Measurements from ENCODE around the gene CPNE5.
A peak's percentile ranks its signal among the peaks of the same experiment; 100 is the strongest.

Gene CPNE5

DNA sequence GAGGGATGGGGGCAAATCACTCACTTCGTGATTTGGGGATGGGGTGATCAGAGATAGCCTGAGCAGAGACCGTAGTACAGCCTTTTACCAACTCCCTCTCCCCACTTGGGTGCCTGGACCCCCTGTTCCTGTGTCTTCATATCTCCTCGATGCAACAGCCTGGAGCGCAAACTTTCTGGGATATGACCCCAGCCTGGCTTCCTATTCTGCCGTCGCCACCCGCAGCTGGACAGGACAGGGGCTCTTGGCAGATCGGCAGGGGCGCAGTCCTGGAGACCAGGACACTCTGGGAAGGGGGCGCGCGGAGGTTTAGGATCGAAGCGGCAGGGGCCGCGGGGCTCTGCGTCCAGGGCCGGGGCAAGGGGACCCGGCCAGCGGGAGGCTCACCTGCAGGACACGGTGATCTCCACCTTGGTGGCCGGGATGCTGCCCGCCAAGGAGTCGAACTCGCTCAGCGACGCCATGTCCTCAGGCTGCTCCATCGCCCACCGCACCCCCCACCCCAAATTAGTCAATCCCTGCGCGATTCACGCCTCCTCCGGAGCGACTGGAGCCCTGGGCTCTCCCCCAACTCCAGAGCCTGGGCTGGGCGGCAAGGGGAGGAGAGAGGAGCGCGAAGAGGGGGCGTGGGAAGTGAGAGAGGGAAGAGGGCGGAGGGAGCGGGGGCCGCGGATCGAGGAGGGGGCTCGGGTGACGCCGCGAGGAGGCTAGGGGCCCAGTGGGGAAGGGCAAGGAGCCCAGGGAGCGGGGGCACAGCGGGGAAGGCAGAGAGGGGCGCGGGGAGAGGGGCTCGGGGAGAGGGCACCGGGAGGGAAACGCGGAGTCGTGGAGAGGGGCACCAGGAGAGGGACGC lies at the start of gene CPNE5:
Gene CPNE5 (minus strand): TSS at position 549 of the 853 bp plus-strand sequence. CDS start 67 bp downstream, at position 482.
- no peak for DNase-seq (ENCODE audit: low read depth in 2 of 2)

DNA sequence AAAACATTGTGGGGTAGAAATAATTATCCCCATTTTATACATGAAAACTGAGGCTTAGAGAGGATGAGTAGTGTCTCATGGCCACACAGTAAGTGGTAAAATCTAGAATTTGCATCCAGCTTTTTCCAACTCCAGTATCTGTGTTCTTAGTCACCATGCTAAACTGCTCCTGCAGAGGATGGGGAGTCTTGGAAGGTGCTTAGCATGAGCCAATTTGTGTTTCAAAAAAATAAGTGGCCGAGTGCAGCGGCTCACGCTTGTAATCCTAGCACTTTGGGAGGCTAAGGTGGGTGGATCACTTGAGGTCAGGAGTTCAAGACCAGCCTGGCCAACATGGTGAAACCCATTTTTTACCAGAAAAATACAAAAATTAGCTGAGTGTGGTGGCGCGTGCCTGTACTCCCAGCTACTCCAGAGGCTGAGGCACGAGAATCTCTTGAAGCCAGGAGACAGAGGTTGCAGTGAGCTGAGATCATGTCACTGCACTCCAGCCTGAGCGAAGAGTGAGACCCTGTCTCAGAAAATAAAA lies 48.9 kb upstream of the CPNE5 start:
- DNase-seq (ENCODE audit: low read depth in 2 of 2): no peak

DNA sequence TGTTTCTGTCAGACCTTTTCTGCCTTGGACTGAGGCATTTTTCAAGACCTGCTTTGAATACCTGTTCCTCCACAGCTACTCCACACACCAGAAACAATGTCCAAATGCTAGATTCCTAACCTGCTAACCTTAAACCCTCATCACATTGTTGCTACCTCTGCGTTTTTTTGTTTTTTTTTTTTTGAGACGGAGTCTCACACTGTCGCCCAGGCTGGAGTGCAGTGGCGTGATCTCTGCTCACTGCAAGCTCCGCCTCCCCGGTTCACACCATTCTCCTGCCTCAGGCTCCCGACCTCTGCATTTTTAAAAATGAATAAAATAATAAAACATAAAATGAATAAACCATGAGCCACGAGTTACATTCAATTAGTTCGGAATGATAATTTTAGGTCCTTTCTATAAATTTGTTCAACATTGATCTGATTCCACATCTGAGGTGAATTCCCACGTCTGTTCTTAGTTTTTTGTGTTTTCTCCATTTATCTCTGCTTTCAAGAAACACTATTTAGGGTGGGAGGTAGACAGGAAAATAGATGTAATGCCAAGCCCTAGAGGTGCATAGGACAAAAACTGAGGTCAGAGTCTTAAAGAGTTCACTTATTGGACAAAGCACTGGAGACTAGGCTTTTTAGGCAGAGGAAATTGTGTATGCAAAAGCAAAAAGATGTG lies 47.8 kb upstream of the CPNE5 start:
- DNase-seq (ENCODE audit: low read depth in 2 of 2): no peak

DNA sequence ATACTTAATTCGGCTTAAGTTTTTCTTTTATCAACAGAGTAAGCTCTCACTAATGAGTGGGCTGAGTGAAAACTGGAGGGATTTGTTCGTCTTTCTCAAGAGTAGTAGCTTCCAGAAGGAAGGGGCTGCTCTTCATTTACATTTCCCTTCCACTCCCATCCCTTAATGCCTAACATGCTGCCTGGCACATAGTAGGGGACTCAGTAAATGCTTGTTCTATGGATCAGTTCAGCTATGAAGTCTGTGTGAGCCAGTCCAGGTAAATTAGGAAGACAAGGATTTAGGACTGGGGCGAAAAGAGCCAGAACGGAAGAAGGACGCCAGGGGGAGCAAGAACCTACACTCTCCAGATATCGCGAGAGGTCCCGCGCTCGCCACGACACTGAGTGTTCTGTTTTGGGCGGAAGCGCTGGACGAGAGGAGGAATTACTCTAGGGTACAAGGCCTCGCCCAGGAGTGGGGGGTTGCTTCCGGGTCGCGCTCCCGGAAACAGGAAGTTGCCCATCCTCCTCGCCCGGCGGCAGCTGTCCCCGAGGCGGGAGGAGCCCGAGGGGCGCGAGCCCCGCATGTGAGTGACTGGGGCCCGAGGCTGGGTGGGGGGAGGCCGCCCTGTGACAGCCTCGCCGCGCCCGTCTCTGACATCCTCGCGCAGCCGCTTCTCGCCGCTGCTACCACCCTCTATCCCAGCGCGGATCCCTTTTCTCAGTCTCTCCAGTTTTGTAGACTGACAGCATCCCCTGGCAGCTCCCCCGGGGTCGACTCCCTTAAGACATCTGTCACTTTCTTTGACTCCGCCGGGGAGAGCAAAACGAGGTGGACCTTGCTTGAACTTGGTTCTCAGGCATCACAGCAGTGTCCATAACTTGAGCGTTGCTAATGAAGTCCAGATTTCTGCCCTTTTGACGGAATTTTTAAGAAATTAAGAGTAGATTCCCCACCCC lies 46.5 kb upstream of the CPNE5 start, which contains the start of gene C6orf89:
Gene C6orf89 (plus strand): TSS at position 492 of the 941 bp plus-strand sequence. CDS start 13,493 bp downstream, outside the sequence.
- DNase-seq (ENCODE audit: low read depth in 2 of 2): peak; percentile 89 to 95

DNA sequence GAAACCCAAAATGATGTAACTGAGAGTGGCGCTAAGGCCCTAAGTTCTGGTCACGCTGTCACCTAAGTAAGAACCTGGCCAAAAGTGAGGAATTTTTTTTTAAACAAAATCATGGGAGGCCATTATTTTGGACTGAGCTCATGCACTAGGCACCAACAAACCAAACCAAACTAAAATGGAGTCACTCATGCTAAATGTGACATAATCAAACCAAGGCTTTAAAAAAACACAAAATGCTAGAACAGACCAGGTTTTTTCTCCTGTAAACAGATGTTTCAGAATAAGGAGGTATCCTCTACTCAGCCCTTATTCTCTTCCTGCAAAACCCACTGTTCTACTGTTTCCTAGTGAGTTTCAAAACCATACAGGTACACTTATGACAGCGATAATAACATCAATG lies 45.4 kb upstream of the CPNE5 start:
- no peak for DNase-seq (ENCODE audit: low read depth in 2 of 2)

DNA sequence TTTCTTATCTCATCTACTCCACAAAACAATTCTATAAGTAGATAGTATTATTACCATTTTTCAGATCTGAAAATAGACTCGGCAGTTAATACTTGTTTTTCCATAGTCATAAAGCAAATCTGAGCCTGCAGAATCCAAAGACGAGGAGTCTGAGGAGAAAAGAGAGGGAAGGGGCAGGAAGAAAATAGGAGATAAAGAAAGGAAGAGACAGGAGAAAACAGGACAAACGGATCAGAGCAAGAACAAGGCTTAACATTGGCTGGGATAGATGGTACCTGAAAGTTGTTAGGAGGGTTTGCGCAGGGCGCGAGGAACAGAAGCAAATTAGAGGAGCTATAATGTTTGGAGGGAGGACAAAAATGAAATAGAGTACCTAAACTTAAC lies 36.0 kb upstream of the CPNE5 start:
- no peak for DNase-seq (ENCODE audit: low read depth in 2 of 2)

DNA sequence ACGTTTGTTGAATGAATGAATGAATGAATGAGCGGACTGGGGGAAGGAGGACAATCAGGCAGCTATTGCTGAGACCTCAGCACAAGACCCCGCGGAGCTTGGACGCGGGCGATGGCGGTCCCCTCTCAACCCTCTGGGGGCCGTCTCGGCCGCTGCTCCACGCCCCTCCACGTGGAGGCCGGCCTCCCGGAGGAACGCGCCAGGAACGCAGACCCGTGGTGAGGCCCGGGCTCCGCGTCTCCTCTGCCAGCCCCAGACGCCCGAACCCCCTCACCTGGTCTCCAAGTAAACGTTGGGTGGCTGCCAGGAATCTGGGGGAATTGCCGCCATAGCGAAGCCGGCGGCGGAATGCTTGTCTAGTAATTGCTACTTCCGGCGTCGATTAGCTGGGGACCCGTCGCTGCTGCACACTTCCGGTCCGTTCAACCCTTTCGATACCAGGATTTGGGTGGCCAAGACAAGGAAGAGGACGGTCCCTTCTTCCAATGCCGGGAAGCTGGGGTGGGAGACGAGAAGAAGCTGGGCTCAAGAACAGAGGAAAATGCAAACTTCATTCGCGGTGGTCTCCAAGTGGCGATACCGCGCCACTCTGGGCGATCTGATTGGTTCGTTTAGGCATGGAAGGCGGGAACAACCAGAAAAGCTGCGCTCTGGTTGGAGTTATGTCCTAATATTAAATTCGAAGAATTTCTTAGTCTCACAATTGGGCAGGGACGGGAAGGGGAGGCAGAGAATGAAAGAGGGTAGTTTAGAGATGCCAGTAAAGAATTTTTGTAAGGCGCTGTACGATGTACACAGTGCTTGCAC lies 35.4 kb upstream of the CPNE5 start, which contains the start of gene PPIL1:
Gene PPIL1 (minus strand): TSS at position 361 of the 807 bp plus-strand sequence. CDS start 31 bp downstream, at position 330.
- peak; percentile 72 to 76 for DNase-seq (ENCODE audit: low read depth in 2 of 2)

DNA sequence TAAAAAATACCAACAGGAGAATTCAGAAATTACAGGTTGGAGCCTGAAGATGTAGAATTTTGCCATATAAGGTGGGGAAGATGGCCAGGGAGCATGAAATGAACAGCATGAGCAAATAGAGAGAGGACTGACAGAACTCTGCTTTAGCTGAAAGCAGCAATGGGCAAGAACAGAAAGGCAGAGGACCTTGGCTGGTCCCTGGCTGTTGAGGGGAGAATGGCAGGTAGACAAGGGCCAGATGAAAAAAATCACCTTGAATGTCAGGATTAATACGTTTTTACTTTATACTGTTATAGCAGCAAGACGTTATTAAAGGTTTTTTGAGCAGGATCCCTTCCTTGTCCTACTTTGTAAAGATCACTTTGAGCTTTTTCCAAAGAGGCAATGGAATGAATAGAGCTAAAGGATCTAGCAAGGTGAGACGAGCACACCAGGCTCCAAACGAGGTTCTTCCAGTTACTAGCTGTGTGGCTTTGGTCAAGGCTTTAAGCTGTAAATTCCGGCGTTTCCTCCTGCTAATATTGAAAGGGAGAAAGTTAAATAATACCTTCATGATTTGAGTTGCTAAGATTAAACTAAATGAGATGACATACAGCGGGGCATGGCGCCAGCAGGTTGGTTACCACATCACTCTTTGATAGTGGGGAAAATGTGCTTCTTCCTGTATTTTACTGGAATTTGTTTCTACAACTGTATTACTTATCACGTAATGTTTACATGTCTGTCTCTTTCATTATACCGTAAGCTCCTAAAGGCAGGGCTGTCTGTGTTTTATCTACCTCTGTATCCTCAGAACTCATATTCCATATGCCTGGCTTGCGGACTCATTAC lies 34.6 kb upstream of the CPNE5 start:
- DNase-seq (ENCODE audit: low read depth in 2 of 2): no peak

DNA sequence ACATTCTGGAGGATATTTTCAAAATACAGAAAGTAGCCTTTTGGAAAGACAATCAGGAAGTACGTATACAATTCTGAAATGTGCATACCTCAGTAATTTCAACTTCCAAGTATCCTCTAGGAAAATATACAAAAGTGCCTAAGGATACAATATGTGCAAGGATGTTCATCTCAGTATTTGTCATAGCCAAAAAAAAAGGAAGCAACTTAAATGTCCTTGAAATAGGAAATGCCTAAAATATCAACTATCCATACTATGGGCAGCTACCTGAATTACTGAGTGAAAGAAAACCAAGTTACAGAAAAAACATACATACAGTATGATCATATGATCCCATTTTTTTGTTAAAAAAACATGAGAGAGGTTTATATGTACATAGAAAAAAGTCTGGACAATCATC lies 33.9 kb upstream of the CPNE5 start:
- no peak for DNase-seq (ENCODE audit: low read depth in 2 of 2)

DNA sequence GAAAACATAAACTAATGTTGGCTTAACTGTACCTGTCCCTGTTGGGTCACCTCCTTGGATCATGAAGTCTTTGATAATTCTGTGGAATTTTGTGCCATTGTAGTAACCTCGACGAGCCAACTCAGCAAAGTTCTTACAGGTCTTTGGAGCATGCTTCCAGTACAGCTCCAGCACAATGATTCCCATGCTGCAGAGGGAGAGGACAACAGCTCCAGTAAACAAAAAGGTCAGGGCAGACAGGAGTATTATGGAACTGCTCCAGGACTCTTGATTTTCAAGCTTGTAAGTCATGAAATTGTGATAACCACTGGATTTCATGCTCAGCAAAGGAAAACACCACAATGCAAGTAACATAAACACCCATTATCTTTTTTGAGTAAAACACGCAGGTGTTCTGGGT lies 32.4 kb upstream of the CPNE5 start:
- DNase-seq (ENCODE audit: low read depth in 2 of 2): no peak

DNA sequence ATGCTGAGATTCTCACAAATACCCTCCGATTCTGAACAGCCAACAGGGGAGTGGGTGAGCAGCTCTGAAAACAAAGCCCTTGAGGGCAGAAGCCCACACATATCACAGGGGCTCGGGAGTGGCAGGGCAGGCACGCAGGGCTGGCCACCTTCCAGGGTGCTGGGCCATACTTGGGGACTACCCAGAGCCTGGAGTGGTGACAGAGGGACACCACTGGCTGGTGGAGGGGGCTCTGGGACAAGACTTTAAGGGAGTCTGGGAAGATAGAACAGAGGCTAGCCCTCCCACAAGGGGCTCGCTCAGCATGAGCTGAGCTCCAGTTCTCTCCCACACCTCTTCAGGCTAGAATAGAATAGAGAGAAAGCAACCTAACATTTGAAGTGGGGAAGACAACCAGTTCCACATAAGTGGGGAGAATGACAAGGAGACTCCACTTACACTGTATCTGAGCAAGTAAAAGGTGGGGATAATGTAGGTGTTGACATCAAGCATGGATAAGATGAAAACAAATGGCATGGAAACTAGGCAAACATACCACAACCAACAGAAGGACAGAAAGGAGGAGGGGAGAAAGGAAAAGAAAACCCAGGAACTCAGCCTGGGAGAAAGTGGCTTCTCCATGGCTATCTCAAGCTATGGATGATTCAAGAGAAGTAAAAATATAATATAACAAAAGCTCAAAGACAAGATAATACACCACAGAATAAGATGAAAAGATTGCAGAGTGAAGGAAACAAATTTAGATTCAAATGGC lies 28.4 kb upstream of the CPNE5 start:
- DNase-seq (ENCODE audit: low read depth in 2 of 2): no peak

DNA sequence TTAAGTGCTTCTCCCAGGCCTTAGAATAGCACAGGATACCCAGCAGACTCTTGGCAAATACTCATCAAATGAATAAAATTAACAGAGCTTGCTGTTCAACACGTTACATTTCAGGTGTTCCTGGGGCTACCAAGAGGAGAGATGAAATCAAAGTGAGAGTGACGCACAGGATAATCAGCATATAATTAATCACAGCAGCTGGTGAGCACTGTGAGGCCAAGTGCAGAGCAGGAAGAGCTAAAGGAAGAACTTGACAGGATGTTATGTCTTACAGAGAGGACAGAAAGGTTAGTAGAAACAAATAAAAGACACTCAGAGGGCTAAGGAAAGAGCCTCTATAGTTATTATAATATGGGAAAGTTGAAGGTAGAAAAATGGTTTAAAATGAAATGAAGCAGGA lies 26.6 kb upstream of the CPNE5 start:
- no peak for DNase-seq (ENCODE audit: low read depth in 2 of 2)

DNA sequence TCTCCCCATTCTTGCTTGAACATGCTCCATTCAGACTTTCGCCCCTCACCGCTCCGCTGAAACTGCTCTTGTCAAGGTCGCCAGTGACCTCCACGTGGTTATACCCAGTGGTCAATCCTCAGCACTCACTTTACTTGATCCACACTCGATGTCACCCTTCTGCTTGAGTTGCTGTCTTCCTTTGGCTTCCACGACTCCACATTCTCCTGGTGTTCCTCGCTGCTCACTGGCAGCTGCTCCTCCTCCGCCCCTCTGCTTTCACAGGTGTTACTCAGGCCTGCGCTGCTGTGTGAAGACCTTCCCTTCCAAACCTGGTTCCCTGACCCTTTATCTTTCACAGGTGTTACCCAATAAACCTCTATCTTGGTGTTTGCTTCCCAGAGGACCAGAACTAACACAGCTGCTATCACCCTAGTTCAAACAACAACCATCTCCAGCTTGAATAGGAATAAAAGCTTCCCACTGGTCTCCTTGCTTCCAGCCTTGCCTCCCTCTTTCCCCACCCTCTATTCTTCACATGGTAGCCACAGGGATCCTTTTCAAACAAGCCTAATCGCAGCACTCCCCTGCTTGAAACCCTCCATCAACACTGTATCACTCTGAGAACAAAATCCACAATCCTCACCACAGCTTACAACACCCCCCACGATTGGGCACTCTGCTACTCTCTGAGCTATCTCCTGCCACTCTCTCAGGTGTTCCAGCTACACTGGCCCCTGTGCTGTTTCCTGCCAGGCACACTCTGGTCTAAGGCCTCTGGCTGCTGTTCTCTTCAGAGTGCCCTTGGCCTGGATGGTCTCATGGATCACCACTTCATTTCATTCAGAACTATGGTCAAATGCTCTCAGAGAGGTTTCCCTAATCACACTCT lies 24.7 kb upstream of the CPNE5 start:
- DNase-seq (ENCODE audit: low read depth in 2 of 2): no peak

DNA sequence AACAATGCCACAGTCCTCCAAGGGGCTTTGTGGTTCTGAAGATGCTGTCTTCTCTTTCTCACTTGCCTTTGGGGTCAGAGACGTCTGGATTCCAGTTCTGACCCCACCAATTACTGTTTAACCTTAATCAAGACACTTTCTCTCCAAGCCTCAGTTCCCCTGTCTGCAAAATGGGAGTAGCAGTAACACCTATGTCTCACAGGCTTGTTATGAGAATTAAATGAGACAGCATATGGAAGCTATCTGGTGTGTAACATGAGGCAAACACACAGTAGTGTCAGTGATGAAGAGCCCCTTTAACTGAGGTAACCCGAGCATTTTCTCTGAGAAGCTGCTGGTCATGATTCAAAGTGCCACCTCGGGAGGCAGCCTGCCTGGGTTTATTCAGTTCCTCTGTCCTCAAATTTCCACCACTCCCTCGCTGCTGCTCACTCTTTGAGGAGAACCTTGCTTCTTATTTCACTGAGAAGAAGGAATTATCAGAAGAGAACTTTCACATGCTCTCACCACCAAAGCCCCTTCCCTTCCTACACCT lies 23.7 kb upstream of the CPNE5 start:
- no peak for DNase-seq (ENCODE audit: low read depth in 2 of 2)

DNA sequence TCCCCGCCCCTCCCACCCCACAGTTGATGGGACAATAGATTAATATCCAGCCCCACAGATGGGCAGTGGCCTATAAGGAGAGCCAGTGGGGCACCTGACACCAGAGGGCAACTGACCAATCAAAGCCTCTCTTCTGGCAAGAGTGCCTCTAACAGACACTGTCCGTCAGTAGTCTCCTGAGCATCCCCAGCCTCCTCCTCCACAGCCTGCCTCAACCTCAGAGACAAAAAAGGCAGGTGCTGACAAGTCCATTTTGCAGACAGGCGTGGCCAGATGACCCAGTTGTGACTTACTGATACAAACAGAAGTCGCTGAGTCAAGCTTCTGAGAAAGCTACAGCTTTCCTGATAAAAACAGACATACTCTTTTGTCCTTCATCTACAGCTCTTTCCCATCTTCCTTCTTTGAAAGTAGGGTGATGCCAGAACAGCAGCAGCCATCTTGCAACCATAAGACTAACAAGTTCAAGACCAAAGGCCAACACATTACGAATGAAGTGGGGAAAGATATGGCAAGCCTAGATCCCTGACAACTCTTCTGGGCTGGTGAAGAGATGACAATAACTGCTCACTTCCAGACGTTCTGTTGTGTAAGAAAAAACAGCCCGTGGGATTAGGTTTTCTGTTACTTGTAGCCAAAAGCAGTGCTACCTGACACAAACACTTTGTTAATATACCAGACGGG lies 23.1 kb upstream of the CPNE5 start:
- DNase-seq (ENCODE audit: low read depth in 2 of 2): no peak

DNA sequence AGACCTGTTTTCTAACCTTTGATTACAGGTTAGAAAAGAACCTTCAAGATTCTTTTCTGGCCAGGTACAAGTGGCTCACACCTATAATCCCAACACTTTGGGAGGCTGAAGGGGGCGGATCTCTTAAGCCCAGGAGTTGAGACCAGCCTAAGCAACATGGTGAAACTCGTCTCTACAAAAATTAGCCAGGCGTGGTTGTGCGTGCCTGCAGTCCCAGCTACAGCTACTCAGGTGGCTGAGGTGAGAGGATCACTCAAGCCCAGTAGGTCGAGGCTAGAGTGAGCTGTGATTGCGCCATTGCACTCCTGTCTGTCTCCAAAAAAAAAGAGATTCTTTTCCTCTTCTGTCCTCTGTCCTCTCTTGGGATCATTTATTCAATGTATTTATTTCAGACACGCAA lies 20.9 kb upstream of the CPNE5 start:
- DNase-seq (ENCODE audit: low read depth in 2 of 2): no peak

DNA sequence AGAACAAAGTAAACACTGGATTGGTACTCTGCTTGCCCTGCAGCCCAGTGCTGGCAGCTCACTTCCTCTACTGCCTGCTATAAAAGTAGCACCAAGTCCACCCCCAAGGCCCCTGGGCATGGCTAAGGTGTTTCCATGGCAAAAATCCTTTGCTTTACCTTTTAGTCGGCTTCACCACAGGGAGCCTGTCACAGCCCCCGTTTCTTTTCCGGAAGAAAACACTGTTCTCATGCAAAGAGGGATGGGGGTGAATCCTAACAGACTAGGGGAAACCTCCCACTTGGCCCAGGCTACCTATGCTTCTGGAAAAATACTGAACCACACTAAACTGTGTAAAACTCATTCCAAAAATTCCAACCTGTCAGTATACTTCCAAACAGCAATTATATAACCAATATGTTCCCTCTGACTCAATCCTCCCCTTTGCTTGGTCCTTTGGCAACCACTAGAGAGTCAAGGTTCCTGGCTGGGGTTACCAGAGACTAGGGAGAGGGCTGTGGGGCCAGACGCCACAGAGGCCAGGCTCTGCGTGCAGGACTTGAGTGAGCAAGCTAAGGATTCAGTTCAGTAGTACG lies 19.2 kb upstream of the CPNE5 start:
- no peak for DNase-seq (ENCODE audit: low read depth in 2 of 2)
